EH (cell line): ENCODE data around the gene GALNT18.

Experiments used
- DNase-seq: peaks from one replicate; pipeline ENCODE4 v3.0.0-alpha.2; 2015; ENCODE audit warnings: low read depth

The GALNT18 gene

GRCh38 chr11:11432621-11433319, 189.0 kb downstream of the GALNT18 start:
- DNase-seq, result no peak

GRCh38 chr11:11430431-11430830, 191.4 kb downstream of the GALNT18 start:
- peak; percentile 33 for DNase-seq

- no peak for DNase-seq
Measured at GRCh38 chr11:11428714-11429113, 193.1 kb downstream of the GALNT18 start.

- DNase-seq, result no peak
Measured at GRCh38 chr11:11427542-11427941, 194.3 kb downstream of the GALNT18 start.

GRCh38 chr11:11427140-11427539, 194.7 kb downstream of the GALNT18 start:
- DNase-seq, result no peak

- peak; percentile 66 for DNase-seq
Measured at GRCh38 chr11:11426226-11426952, 195.4 kb downstream of the GALNT18 start.

DNA sequence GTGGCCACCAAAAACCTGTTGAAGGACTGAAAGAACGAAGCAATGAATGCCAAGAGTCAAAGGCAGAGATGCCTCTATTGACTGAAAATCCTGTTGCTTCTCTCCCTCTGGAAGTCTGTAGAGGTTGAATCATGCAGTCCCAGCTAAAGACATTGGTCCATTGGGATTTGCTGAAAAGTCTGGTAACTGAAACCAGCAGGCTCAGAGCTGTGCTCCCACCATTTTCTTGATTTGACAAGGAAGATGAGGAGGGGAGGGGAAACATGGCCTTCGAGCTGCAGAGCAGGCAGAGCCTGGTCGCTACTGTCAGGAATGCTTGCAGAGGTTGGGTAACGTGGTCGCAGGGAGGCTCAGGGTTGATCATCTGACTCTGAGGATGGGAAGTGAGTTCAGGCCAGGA, 196.0 kb downstream of the GALNT18 start:
- DNase-seq, result peak; percentile 30

DNA sequence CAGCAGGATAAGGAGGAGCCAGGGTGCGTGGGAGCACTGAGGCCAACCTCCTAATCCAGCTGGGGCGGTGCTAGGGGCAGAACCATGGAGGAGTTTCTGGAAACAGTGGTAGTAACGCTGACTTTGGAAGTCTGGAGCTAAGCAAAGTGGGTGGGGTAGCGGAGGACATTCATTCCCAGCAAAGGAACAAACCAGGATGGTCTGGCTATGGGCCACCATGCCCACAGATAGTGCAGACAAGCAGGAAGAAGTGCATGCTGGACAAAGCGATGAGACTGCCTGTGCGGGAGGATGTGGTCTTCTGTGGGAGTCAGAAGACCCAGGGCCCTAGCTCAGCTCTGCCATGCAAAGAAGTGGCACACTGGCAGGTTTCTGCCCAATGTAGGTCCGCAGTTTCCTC, 197.1 kb downstream of the GALNT18 start:
- DNase-seq, result no peak

DNA sequence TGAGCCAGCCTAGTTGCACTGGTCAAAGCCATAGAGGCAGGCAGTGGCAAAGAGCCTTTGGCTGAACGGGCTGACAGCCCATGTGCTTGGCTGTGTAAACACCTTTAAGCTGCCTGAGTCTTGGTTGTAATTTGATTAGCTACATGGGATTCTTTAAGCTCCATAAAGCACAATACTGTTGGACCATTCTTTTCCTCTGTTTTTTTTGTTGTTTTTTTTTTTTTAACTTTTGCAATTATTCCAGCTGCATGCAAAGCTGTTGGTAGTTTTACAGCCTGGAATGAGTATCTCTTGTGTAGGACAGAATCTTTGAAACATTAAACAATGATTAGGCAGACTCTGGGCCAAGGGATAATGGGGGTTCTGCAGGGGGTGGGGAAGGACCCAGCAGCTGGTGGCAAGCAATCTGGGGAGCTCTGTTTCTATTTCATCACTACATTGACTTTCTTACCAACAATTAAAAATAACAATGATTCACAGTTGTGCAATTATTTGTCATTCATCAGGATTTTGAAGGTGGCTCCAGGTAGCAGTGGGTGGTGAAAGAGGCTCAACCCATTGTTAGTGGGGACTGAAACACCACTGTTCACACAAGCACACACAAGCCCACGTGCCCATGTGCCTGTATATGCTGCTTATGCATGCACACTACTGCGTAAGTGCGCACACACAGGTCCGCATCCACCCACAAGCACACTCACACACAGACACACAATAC, 199.2 kb downstream of the GALNT18 start:
- DNase-seq, result no peak

- no peak for DNase-seq
Measured at GRCh38 chr11:11421509-11421908, 200.3 kb downstream of the GALNT18 start.

GRCh38 chr11:11420899-11421285, 200.9 kb downstream of the GALNT18 start:
- DNase-seq, result no peak

DNA sequence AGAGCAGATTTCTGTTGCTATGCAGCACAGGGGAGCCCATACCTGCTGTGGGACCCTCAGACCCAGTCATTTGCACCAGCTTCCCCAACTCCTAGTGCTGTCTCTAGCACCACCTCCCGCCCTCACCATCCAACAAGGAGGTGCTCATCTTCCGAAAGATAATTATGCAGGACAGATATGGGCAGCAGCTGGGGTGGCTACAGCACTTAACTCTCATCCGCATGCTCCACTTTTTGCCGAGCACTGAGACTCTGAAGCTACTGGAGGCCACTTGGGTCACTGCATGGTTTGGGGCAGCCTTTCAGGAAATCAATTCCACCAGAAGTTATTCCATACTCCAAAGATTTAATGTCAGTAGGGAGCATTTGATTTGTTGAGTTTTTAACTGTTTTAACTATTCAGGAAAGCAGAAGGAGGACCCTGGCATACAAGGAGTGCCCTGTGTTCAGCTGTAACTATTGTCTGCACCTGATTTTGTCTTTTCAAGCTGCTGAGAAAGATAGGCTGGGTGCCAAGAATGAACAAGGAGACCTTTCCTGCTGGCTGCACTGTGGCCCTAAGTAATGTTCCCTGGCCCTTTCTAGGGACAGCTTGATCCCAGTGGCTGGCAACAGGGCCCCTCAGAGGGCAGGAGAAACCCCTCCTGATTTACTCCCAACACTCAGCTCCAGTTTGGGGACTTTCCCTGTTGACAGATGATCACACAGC, 201.5 kb downstream of the GALNT18 start:
- DNase-seq, result no peak

- DNase-seq, result no peak
Measured at GRCh38 chr11:11419747-11420146, 202.1 kb downstream of the GALNT18 start.

- peak; percentile 81 for DNase-seq
Measured at GRCh38 chr11:11416917-11417316, 204.9 kb downstream of the GALNT18 start.

DNA sequence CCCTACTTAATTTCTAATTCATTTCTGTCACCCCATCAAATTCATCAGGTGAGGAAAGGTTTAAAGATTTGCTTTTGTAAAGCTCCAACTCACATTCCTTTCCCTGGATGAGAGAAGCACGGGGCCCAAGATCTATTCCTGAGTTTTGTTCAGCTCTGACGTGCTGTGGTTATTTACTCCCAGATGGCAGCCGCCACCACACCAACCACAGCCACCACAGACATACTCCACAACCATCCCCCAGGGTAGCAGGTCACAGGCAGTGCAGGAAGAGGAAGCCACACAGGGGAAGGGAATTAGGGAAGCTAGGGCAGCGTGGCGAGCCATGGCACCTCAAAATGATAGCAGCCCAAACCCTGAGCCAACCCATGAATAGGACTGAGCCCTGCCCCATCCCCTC, 205.3 kb downstream of the GALNT18 start:
- DNase-seq, result peak; percentile 77

- DNase-seq, result peak; percentile 69
Measured at GRCh38 chr11:11415901-11416300, 205.9 kb downstream of the GALNT18 start.

DNA sequence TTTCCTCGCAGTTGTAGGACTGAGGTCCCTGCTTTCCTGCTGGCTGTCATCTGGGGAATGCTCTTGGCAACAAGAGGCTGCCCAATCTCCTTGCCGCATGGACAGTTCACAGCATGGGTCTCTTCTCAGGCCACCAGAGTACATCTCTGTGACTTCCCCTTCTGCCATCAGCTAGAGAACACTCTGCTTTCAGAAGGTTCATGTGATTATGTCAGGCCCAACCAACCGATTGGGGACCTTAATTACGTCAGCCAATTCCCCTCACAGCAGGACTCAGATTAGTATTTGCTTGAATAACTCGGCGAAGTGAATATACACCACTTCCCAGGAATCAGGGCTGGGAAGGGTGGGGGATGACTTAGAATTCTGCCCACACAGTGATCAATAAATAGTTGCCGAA, 206.8 kb downstream of the GALNT18 start:
- no peak for DNase-seq

- no peak for DNase-seq
Measured at GRCh38 chr11:11413776-11414175, 208.0 kb downstream of the GALNT18 start.

- no peak for DNase-seq
Measured at GRCh38 chr11:11411401-11411985, 210.3 kb downstream of the GALNT18 start.

DNA sequence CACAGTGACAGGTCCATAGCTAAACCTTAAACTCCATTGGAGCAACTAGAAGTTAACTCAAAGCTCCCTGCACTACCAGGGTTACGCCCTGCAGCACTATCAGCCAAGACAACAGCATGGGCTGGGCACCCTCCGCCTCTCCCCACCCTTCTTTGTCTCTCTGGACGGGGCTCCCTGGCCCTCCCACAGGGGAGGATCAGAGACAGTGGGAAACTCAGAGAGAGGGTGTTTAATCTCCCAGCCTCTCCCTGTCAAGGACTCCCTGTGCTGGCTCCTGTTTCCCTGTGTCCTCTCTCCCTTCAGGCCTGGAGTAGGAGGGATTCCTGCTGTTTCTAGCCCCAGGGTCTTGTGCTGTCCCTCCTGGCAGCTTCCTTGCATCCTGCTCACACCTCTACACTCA, 211.9 kb downstream of the GALNT18 start:
- DNase-seq, result no peak

DNA sequence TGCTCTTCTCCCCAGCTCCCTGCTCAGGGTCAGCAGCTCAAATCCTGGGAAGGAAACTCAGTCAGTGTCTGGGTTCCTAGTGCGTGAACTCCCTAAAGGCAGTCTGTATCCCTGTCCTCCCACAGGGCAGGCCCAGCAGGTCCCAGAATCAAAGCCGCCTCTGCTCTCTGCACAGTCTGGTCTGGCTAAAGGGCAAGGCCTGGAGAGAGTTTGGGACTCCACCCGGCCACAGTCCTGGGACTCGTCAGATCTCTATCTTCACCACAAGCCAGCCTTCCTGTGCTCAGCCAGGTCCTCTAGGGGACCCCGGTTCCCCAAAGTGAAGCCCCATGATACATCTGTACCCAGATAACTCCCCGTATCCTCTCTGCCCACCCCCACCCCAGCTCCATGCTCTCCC, 212.6 kb downstream of the GALNT18 start:
- DNase-seq, result no peak
